HG02840 (cell line): ENCODE results near the gene ERO1A.

ENCODE experiments used
- ATAC-seq: cut with Tn5 transposase; IDR thresholded peaks from one replicate; pipeline ENCODE4 v1.9.1; 2021; ENCODE audit warnings: mild to moderate bottlenecking, moderate library complexity, moderate number of reproducible peaks; ENCODE audit not compliant: unreplicated experiment, low FRiP score

Gene ERO1A

DNA sequence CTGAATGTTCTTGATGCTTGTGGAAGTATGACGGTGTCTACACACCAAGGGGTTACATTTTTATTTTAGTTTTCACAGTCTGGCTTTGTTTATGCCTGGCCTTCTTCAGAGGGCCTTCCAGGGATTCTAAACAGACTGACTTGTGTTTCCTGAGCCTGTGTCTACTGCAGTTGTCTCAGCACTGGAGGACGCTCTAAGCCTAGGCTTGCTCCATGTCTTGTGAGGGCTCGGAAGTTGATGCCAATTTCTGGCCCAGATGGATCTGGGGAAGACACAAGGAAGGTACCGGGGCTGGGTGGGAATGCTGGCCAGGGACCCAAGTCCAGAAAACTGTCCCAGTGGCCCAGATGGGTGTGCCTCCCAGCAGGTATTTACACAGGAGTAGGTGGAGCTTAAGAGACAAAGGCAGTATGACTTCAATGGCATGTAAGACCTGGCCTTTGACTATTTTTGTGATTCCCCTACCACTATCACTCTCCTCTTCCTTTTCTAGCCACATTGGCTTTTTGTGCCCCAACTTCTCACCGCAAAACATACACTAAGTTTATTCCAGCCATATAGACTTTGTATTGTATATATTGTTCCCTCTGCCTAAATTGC lies 85.8 kb downstream of the ERO1A start:
- ATAC-seq = no peak

DNA sequence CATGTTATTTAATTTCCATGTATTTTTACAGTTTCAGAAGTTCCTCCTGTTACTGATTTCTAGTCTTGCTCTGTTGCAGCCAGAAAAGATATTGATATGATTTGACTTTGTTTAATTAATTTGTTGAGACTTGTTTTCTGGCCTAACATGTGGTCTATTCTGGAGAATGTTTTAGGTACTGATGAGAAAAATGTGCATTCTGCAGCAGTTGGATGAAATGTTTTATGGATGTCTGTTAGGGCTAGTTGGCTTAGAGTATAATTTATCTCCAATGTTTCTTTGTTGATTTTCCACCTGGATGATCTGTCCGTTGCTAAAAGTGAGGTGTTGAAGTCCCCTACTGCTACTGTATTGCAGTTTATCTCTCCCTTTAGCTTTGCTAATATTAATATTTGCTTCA lies 88.3 kb downstream of the ERO1A start:
- no peak for ATAC-seq

DNA sequence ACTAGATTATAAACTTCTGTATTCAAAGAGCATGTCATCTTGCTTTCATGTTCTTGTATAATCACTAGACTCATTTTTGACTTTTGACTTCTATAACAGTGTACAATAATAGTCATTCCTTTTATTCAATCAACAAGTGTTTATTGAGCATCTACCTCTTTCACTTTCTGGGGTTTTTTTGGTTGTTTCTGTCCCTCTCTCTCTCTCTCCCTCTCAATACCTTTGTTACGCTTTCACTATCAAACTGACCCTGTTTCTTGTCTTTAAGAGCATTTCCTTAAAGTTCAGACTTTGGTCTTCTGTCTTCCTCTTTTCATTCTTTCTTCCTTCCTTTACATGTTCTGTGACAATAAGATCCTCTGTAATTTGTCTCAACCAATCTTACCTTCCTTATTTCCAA lies 93.2 kb downstream of the ERO1A start:
- no peak for ATAC-seq

DNA sequence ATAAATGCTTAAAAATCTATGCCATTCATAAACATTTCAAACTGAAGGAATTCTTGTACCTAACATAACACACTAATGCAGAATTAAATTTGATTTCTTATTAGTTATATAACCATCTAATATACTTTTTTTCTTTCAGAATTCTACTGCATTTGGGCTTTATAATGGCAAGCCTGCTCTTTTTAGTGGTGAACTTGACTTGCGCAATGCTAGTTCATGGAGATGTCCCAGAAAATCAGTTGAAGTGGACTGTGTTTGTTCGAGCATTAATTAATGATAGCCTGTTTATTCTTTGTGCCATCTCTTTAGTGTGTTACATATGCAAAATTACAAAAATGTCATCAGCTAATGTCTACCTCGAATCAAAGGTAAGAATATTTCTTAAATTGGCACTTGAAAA lies 95.4 kb downstream of the ERO1A start:
- no peak for ATAC-seq

DNA sequence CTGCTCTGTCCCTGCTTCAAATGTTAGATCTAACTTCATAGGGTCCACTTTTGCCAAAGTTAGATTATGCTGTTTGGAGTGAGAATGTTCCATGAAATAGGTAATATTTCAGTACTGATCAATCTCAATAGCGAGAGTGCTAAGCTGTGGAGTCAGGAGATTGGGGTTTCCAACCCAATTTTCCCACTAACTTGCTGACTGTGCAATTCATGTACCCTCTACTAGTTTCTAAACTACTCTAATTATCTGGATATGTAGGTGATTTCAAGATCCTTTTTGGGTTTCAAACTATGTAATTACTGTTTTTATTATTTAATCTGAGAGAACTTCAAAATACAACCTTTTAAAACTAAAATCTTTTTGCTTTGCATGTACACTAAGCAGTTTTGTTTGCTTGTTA lies 96.8 kb downstream of the ERO1A start:
- no peak for ATAC-seq

DNA sequence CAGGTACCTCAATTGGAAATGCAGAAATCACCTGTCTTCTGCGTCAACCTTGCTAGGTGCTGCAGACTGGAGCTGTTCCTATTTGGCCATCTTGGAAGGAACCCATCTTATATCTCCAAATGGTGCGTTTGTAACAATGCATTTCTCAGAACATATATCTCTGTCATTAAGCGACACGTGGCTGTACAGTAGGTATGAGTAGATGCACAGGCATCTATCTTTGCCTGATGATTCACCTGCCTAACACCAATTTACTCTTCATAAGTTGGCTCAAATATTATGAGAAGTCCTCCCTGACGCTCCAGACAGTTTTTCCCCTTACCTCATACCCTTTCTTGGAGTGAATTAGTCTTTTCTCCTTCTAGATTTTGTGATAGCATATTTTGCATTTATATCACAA lies 98.5 kb downstream of the ERO1A start:
- no peak for ATAC-seq

DNA sequence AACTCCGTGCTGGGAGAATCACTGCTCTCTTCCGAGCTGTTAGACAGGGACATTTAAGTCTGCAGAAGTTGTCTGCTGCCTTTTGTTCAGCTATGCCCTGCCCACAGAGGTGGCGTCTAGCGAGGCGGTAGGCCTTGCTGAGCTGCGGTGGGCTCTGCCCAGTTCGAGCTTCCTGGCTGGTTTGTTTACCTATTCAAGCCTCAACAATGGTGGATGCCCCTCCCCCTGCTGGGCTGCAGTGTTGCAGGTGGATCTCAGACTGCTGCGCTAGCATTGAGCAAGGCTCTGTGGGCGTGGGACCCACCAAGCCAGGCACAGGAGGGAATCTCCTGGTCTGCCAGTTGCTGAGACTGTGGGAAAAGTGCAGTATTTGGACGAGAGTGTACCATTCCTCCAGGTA lies 99.0 kb downstream of the ERO1A start:
- ATAC-seq = no peak

DNA sequence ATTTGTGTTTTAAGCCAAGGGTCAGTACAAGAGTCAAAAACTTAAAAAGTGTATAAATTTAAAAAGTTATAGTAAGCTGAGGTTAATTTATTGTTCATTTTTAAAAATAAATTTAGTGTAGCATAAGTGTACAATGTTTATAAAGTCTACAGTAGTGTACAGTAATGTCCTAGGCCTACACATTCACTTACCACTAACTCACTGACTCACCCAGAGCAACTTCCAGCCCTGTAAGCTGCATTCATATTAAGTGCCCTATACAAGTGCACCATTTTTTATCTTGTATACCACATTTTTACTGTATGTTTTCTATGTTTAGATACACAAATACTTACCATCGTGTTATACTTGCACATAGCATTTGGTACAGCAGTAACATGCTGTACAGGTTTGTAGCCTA lies 105.0 kb downstream of the ERO1A start:
- ATAC-seq = no peak
